ENCODE data around the gene DNAAF1.
A peak's percentile ranks its signal among the peaks of the same experiment; 100 is the strongest.
"Not testable (repeated sequence)": the region's sequence is repeated elsewhere in the genome, so short reads cannot be mapped to it uniquely, and the experiment has no call there.

Gene DNAAF1

DNA sequence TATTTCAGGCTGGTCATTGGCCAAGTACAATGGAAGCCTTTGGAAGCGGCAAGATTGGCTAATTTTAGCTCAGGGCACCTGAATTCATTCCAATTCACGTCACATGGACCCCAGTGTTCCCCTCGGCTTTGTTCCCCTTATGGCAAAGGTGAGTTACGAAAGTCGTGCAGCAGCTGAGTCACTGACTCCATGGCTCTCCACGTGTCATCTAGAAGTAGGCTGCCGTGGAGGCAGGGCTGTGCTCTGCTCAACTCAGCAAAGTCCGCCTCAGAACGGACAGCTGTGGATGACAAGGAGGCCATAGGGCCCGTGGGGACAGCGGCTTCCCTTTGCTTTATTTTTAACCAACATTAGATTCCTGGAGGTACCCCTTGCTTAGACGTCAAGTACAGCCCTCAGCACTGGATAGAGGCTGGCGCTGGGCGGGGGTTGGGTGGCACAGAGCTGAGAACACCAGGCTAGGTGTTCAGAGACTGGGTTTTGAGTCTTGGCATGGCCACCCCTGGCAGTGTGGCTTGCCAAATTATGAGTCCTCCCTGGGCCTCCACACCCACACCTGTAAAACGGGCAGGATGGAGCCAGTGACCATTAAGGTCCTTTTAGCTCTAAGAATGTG is 69.5 kb downstream of the DNAAF1 start:
- no peak for DNase-seq

DNA sequence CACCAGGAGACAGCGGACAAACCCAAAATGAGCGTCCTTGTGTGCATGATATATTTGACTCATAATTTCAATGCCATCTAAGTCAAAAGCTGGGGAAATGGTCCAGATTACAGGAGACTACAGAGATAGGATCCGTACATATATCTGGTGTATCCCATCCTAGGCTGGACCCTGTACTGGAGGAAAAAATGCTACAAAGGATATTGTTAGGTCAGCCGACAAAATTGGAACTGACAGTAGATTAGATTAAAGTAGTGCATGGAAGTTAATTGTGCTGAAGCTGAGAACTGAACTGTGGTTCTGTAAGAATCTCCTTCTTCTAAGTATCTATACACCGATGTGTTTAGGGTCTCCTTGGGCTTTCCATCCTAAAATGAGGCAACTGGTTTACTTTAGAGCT is 70.4 kb downstream of the DNAAF1 start:
- no peak for DNase-seq

DNA sequence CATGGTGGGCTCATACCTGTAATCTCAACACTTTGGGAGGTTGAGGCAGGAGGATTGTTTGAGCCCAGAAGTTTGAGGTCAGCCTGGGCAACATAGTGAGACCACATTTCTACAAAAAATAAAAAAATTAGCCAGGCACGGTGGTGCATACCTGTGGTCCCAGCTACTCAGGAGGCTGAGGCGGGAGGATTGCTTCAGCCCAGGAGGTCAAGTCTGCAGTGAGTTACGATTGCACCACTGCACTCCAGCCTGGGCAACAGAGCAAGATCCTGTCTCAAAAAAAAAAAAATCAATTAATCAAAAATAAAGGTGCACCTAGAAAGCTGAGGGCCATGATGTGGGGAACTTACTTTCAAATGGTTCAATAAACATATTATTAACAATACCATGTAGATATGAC is 71.0 kb downstream of the DNAAF1 start:
- not testable (repeated sequence) for DNase-seq

DNA sequence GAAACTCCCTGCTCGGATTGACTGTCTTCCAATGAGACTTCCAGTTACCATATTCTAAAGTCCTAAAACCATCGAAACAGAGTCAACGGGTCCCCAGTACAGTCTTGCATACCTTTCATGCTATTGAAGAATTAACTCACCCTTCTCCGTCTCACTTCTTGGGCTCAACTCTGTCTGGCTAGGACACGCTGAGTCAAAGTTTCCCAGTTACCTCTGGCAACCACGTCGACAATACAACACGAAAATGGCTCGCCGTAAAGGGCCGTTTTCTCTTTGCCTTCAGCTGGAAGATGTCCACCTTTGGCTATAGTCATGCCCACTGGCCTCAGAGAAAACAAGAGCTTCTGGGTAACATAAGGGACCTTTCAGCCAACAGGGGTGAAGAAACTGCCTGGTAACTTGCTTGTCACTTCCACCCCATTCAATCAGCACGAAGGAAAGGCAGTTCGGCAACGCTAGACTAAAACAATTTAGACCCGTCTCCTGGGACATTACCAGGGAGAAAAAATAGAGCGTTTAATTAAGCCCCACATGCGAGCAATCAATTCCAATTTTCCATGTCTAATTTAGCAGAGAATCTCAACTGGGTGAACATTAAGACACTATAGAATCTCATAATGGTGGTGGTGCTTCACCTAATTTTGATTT is 73.2 kb downstream of the DNAAF1 start:
- DNase-seq: no peak

DNA sequence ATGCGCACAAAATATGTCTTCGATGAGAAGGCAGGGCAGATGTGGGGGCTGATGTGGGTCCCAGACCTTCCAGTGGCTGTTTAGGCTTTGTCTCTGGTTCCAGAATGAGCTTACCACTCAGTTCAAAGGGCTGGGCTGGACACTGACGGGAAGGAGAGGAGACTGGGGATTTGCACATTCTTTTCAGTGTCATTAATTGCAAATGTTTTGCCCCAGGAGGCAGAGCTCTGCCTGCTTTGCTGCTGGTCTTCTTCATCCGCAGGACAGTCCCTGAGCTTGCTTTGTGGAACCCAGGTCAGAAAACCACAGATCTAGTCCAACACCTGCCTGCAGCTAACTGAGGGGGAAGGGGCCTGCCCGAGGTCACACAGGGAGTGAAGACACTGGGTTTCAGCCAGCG is 73.8 kb downstream of the DNAAF1 start:
- no peak for DNase-seq

DNA sequence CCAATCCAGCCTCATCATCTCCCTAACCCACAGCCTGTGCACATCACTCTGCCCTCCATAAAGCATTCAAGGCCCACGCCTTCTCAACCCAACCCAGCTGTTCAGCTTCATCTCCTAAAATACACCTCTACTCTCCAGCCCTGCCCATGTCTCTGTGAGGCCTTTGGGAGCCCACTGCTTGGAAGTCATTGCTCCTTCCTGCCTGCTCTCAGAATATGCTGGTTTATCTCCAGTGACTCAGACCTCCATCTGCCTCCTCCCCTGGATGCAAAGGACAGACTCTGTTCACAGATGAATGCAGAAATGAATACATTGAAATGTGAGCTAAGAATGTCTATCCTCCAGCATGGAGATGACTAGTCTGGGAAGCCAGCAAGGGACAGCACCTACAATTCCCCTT is 75.7 kb downstream of the DNAAF1 start:
- DNase-seq: peak; percentile 15

DNA sequence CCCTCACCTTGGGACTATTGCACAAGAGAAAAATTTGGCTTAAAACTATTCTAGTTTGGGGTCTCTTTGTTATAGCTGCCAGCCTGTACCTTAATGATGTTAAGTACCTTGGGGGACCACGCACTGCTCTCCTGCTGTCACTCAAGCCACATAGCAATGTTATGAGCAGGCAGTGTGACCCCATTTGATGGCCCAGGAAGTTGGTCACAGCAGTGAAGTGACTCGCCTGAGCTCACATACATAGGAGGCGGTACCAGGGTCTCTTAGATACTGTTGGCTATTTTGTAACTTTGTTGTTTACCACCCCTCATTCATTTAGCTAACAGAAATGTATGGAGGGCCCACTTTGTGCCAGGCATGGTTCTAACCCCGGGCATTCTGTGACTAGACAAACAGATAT is 78.3 kb downstream of the DNAAF1 start:
- peak; percentile 11 for DNase-seq

DNA sequence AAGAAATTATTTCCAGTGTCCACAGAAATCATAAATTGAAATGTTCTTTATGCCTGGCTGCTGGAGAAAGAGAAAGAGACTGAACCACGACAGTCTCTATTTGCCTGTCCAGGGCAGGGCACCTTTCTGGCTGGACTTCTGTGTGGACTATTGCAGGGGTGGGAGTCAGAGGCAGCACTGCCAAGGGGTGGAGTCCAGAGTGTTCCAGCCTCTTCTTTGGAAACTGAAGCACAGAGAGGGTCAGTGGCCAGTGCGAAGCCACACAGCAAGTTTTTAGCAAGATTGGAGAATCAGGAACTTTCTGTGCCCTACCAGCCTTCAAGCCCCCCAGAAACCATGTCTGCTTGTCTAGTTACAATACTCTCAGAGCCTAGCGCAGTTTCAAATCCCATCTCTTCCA is 79.4 kb downstream of the DNAAF1 start:
- no peak for DNase-seq

DNA sequence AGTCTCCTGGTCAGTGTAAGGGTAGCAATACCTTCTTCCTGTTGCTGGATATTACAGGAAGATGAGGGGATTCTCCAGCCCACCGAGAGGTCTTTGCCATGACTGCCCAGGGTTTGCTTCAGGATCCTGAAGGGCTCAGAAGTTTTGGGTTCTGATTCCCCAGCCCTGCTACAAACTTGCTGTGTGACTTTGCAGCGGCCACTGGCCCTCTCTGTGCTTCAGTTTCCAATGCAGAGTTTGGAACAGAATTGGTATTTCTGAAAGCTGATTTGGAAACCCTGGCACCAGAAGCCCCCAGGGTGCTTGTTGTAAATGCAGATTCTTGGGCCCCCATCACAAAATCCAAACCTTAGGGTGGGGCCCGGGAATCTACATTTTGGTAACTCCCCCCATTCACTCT is 80.0 kb downstream of the DNAAF1 start:
- no peak for DNase-seq

DNA sequence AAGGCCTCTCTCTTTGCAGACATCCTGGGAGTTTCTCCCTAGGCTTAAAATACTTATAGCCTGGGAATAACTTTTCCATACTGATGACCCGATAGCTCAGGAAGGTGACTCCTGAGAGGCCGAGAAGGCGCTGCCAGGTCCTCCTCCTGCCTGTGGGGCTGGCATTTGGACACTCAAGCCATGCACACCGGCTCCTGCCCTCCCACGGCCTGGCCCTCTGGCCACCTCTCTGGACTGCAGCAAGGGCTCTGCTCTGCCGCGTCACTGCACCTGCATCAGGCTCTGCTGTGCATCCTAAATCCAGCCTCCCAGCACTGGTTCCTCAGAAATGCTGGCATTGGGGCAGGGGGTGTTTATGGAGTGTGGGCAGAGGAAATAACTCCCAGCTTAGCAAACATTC is 80.5 kb downstream of the DNAAF1 start:
- DNase-seq: no peak

DNA sequence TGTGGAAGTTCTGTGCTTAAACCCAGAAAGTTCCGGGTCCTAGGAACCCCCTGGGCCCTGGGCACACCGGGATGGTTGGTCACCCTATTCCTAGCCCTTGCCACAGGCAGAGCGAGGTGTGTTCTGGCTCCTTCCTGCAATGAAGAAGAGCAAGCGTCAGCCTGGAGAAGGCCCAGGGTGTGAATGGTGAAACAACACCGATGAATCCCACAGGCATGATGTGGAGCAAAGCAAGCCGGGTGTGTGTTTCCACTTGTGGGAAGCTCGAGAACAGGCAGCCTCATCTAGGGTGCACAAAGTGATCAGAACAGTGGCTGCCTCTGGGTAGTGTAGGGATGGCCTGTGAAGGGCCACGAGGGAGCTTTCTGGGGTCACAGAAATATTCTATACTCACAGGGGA is 80.9 kb downstream of the DNAAF1 start:
- no peak for DNase-seq
